ENCODE data around the gene RBMS3. TPM values are rescaled to one million over a fixed set of nuclear protein-coding genes. Genes with fewer than 3 reads are reported as not detected.

RBMS3 gene
- total RNA-seq, 2 donors from 2014 or later, result 31.7 to 45.1 TPM

GRCh38 chr3:29823233-29823632, 542.4 kb downstream of the RBMS3 start:
- Histone ChIP-seq H3K27ac (no peak overlapping the region), H3K4me1 (replicated peaks) (no peaks in the 10 kb centered on the region), H3K9me3 (no peaks in the 10 kb centered on the region), H3K36me3 (no peaks in the 10 kb centered on the region), H3K4me3 (no peak overlapping the region), H3K27me3 (replicated peaks; ENCODE audit: insufficient read depth) (no peaks in the 10 kb centered on the region)
- intact Hi-C loops (cut with DNase I), result no loop called here
- no peak for TF ChIP-seq POLR2AphosphoS5 (IDR thresholded peaks at IDR 0.05)
- no peak for TF ChIP-seq POLR2A (IDR thresholded peaks at IDR 0.05)
- TF ChIP-seq, protein P1, sequence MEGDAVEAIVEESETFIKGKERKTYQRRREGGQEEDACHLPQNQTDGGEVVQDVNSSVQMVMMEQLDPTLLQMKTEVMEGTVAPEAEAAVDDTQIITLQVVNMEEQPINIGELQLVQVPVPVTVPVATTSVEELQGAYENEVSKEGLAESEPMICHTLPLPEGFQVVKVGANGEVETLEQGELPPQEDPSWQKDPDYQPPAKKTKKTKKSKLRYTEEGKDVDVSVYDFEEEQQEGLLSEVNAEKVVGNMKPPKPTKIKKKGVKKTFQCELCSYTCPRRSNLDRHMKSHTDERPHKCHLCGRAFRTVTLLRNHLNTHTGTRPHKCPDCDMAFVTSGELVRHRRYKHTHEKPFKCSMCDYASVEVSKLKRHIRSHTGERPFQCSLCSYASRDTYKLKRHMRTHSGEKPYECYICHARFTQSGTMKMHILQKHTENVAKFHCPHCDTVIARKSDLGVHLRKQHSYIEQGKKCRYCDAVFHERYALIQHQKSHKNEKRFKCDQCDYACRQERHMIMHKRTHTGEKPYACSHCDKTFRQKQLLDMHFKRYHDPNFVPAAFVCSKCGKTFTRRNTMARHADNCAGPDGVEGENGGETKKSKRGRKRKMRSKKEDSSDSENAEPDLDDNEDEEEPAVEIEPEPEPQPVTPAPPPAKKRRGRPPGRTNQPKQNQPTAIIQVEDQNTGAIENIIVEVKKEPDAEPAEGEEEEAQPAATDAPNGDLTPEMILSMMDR (IDR thresholded peaks at IDR 0.05), result no peak
- no peak for DNase-seq (ENCODE audit: low spot score)
- WGBS, result 85% methylated on average over 1 of the region's 1 CpG

DNA sequence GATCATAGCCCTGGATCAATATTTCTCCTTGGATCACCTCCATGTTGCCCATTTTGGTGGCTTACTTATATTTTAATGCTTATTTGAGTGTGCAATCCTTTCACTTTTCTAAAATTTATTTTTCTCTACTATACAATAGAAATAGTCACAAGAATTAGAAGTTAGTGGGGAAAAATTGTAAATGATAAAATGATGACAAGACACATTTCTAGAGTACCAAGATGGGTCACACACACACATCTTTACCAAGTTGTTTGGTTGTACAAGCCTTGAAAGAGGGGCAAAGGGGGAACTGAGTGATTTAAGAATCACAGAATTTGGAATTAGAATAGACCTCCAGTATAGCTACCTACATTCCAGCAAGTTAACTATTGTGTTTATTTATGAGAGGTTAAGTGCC, 545.8 kb downstream of the RBMS3 start:
- H3K9me3 ChIP-seq, result no peaks in the 10 kb centered on the region
- no peak for DNase-seq (ENCODE audit: low spot score)
- intact Hi-C loops (cut with DNase I), result no loop called here

GRCh38 chr3:29827756-29828155, 546.9 kb downstream of the RBMS3 start:
- no peak for DNase-seq (ENCODE audit: low spot score)
- intact Hi-C loops (cut with DNase I), result no loop called here
- H3K27me3 ChIP-seq (replicated peaks; ENCODE audit: insufficient read depth), result no peaks in the 10 kb centered on the region
- H3K27ac ChIP-seq, result no peak overlapping the region
- H3K36me3 ChIP-seq, result no peaks in the 10 kb centered on the region
- H3K4me1 ChIP-seq (replicated peaks), result no peaks in the 10 kb centered on the region
- TF ChIP-seq POLR2AphosphoS5 (IDR thresholded peaks at IDR 0.05) (no peak), POLR2A (IDR thresholded peaks at IDR 0.05) (no peak)
- TF ChIP-seq, protein P1 (IDR thresholded peaks at IDR 0.05), result no peak
- no peak overlapping the region for H3K4me3 ChIP-seq
- no peaks in the 10 kb centered on the region for H3K9me3 ChIP-seq

More for the DNA sequence above, 545.8 kb downstream of the RBMS3 start:
- Histone ChIP-seq H3K4me3 (no peak overlapping the region), H3K27me3 (replicated peaks; ENCODE audit: insufficient read depth) (no peaks in the 10 kb centered on the region), H3K36me3 (no peaks in the 10 kb centered on the region), H3K27ac (no peak overlapping the region), H3K4me1 (replicated peaks) (no peaks in the 10 kb centered on the region)
- TF ChIP-seq POLR2AphosphoS5 (IDR thresholded peaks at IDR 0.05), result no peak
- TF ChIP-seq, protein P1 (IDR thresholded peaks at IDR 0.05), result no peak
- no peak for TF ChIP-seq POLR2A (IDR thresholded peaks at IDR 0.05)

DNA sequence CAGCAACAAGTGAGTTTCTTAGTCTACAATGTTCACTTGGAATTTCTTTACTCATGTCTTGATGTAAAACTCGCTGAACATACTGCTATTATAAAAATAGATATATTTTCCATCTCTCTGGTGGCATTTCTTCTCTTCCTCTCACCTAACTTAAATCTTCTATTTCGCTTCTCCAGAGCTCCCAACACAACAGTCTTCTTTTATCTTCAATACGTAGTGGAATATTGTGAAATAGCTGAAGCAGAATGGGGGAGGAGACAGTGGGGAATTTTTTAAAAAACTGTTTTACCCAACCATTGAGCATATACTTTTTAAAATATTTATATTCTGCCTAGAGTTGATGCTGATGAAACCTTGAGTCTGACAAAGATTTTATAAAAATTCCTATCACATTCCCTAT, 548.5 kb downstream of the RBMS3 start:
- Histone ChIP-seq H3K27me3 (replicated peaks; ENCODE audit: insufficient read depth) (no peaks in the 10 kb centered on the region), H3K4me1 (replicated peaks) (no peaks in the 10 kb centered on the region), H3K36me3 (no peaks in the 10 kb centered on the region), H3K4me3 (no peak overlapping the region), H3K9me3 (no peaks in the 10 kb centered on the region), H3K27ac (no peak overlapping the region)
- DNase-seq (ENCODE audit: low spot score), result no peak
- WGBS, result 97% methylated on average over 3 of the region's 3 CpGs
- intact Hi-C loops (cut with DNase I), result no loop called here
- TF ChIP-seq POLR2AphosphoS5 (IDR thresholded peaks at IDR 0.05), result no peak
- no peak for TF ChIP-seq POLR2A (IDR thresholded peaks at IDR 0.05)
- TF ChIP-seq, protein P1 (IDR thresholded peaks at IDR 0.05), result no peak

DNA sequence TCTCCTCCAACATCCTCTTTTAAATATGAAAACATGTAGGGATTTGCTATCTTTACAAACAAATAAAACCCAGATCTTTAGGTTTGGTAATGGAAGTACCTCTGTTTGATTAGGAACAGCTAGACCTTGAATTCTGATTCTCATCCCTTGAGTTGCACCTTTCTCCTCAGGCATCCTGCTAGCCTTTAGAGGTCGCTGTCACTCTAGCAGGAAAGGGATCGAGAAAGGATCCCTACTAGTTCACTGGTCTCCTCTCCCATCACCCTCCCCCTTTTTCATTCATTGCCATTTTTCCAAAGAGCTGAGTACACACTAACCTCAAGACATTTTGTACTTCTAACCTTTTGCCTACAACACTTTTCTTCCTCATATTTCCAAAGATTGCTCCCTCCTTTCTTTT, 569.8 kb downstream of the RBMS3 start:
- 60% methylated on average over 2 of the region's 2 CpGs for WGBS
- no peak for TF ChIP-seq POLR2A (IDR thresholded peaks at IDR 0.05)
- intact Hi-C loops (cut with DNase I), result no loop called here
- Histone ChIP-seq H3K36me3 (no peaks in the 10 kb centered on the region), H3K4me1 (replicated peaks) (no peaks in the 10 kb centered on the region), H3K27ac (no peak overlapping the region), H3K4me3 (no peak overlapping the region), H3K27me3 (replicated peaks; ENCODE audit: insufficient read depth) (no peaks in the 10 kb centered on the region), H3K9me3 (no peaks in the 10 kb centered on the region)
- DNase-seq (ENCODE audit: low spot score), result no peak
